Right lobe of liver (tissue), 4 donors: ENCODE results near the gene RLF.

Experiments used
- POLR2A ChIP-seq: fragments of 450-650 bp; IDR thresholded peaks from one replicate; pipeline ENCODE4 v1.6.1; 2017; ENCODE audit warnings: antibody characterized with exemption, mild to moderate bottlenecking
- TF ChIP-seq, protein P1 (sequence below), 4 donors: fragments of 200-600 bp in 3 of 4; fragments of 450-650 bp in 1 of 4; IDR thresholded peaks; one replicate each; pipeline versions ENCODE4 v1.5.1 to v1.8.0; 2016 to 2022; ENCODE audit warnings: antibody characterized with exemption in 4 of 4, mild to moderate bottlenecking in 2 of 4
- donor health status: DM: no; HTN: no; CAD: no.
- donor health status: DM: no; HTN: no; CAD: no.
- donor health status: DM: no; HTN: yes; CAD: no.

DNA sequence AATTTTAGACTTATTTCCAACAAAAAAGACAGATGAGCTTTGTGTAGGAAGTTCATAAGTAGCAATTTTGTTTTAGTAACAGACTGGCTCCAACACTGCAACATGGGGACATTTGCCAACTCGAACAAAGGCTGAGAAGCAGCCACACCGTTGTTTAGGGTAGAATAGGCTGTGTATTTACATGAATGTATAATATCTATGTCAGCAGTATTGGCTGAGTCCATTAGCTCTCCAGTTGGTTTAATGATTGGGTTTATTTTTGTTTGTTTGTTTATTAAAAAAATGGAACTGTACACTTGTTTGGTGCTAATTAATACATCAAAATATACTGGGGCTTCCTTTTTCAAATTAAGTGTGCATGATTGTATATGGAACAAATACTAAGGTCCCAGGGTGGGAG is 79.2 kb downstream of the RLF start:
- TF ChIP-seq, protein P1, sequence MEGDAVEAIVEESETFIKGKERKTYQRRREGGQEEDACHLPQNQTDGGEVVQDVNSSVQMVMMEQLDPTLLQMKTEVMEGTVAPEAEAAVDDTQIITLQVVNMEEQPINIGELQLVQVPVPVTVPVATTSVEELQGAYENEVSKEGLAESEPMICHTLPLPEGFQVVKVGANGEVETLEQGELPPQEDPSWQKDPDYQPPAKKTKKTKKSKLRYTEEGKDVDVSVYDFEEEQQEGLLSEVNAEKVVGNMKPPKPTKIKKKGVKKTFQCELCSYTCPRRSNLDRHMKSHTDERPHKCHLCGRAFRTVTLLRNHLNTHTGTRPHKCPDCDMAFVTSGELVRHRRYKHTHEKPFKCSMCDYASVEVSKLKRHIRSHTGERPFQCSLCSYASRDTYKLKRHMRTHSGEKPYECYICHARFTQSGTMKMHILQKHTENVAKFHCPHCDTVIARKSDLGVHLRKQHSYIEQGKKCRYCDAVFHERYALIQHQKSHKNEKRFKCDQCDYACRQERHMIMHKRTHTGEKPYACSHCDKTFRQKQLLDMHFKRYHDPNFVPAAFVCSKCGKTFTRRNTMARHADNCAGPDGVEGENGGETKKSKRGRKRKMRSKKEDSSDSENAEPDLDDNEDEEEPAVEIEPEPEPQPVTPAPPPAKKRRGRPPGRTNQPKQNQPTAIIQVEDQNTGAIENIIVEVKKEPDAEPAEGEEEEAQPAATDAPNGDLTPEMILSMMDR (IDR thresholded peaks at IDR 0.05): no peak
- no peak for TF ChIP-seq POLR2A
